Fibroblast of the aortic adventitia (primary cell): ENCODE measurements around the gene HPGDS. TPM values are rescaled to one million over a fixed set of nuclear protein-coding genes. Genes with fewer than 3 reads are reported as not detected.
A peak's percentile ranks its signal among the peaks of the same experiment; 100 is the strongest.

Experiments
- DNase-seq: peaks from one replicate; pipeline ENCODE4 v3.0.0-alpha.2; 2010; ENCODE audit warnings: low read depth
- H3K4me3 ChIP-seq: 2 replicates; pipeline ENCODE4 v1.5.1; 2011; ENCODE audit warnings: low read depth, mild to moderate bottlenecking, control low read depth, low read length, moderate library complexity
- total RNA-seq: library from RNA; depleted of rRNA; stranded (reverse); fragments of >200 nt; gene quantifications from 2 replicates; pipeline ENCODE4 v1.2.3, GENCODE V29; 2012; ENCODE audit warnings: low replicate concordance
- TF ChIP-seq, protein P1 (sequence below): IDR thresholded peaks from 2 replicates; pipeline ENCODE4 v1.5.1; 2011; ENCODE audit warnings: mild to moderate bottlenecking, low read length, control low read depth, inconsistent platforms; ENCODE audit not compliant: insufficient read depth

The HPGDS gene
- total RNA-seq, 1 donor, result not detected

GRCh38 chr4:94358101-94358500, 15.5 kb upstream of the HPGDS start:
- no peak for DNase-seq
- H3K4me3 ChIP-seq, result no peak overlapping the region
- TF ChIP-seq, protein P1, sequence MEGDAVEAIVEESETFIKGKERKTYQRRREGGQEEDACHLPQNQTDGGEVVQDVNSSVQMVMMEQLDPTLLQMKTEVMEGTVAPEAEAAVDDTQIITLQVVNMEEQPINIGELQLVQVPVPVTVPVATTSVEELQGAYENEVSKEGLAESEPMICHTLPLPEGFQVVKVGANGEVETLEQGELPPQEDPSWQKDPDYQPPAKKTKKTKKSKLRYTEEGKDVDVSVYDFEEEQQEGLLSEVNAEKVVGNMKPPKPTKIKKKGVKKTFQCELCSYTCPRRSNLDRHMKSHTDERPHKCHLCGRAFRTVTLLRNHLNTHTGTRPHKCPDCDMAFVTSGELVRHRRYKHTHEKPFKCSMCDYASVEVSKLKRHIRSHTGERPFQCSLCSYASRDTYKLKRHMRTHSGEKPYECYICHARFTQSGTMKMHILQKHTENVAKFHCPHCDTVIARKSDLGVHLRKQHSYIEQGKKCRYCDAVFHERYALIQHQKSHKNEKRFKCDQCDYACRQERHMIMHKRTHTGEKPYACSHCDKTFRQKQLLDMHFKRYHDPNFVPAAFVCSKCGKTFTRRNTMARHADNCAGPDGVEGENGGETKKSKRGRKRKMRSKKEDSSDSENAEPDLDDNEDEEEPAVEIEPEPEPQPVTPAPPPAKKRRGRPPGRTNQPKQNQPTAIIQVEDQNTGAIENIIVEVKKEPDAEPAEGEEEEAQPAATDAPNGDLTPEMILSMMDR, result no peak

DNA sequence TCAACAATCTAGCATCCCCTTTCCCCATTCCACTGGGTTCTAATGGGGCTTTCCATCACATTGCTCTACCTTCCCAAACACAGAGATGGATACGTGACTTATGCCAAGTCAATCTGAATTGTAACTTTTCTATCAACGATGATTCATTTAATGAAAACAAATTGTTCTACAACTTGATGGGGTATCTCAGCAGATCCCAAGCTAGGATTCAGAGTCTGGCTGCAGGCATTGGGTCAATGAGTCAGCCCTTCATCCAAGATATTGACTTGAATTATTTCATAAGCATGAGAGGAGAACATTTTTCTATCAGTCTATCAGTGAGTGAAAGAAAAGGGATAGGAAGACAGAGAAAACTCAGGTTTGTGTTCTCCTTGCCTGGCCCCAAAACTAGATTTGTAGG, 15.0 kb upstream of the HPGDS start:
- TF ChIP-seq, protein P1, result no peak
- peak; percentile 14 for DNase-seq
- H3K4me3 ChIP-seq, result no peak overlapping the region

- TF ChIP-seq, protein P1, result no peak
- H3K4me3 ChIP-seq, result no peak overlapping the region
- no peak for DNase-seq
These were observed 13.8 kb upstream of the HPGDS start for GRCh38 chr4:94356444-94356843.

DNA sequence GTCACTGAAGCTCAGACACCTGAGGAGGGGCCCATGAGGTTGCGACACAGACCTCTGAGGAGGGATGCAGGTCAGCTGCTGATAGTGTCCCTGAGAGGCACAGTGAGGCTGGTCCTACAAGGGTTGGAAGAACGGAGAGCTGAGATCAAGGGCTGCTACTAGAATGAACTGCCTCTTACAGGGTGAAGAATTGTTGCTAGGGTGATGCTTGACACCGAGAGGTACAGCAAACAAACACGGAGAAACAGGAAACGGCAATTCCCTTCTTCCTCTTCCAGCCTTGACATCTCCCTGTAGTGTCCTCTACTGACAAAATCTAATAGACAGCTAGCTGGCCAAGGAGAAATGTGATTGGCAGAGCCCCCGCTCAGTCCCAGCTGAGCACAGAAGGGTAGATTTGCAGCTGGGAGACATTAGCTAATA, 11.8 kb upstream of the HPGDS start:
- H3K4me3 ChIP-seq, result no peak overlapping the region
- TF ChIP-seq, protein P1, result no peak
- no peak for DNase-seq

DNA sequence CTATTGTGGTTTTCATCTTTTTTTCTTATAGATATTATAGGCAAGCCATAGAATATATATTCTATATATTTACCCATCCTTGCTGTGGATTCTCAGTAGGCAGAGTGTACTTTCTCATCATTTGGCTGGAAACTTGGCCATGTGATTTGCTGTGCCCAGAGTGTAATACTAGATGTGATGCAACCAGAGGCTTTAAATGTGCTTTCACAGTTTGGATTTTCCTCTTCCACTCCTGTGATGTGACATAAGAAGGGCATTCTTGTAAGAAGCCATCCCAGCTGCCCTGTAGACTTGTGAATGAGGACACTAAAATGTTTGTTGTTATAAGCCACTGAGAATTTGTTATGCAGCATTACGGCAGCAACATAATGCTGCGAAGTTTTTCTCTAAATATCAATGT, 10.4 kb upstream of the HPGDS start:
- H3K4me3 ChIP-seq, result no peak overlapping the region
- TF ChIP-seq, protein P1, result no peak
- no peak for DNase-seq

- DNase-seq, result no peak
- TF ChIP-seq, protein P1, result no peak
- H3K4me3 ChIP-seq, result no peak overlapping the region
These were observed 9.5 kb upstream of the HPGDS start for GRCh38 chr4:94352163-94352562.

GRCh38 chr4:94351319-94351718, 8.7 kb upstream of the HPGDS start:
- H3K4me3 ChIP-seq, result no peak overlapping the region
- no peak for DNase-seq
- TF ChIP-seq, protein P1, result no peak
